Ramos (cell line): Measurements from ENCODE around the gene SIRT2.

ENCODE experiments used
- in situ Hi-C: fragments of 300-500 bp; cut with MboI; formaldehyde crosslinking; loops from one replicate; pipeline ENCODE4 v1.14.3; 2022; ENCODE audit warnings: low sequenced_read_pairs; ENCODE audit not compliant: unreplicated experiment

The SIRT2 gene

DNA sequence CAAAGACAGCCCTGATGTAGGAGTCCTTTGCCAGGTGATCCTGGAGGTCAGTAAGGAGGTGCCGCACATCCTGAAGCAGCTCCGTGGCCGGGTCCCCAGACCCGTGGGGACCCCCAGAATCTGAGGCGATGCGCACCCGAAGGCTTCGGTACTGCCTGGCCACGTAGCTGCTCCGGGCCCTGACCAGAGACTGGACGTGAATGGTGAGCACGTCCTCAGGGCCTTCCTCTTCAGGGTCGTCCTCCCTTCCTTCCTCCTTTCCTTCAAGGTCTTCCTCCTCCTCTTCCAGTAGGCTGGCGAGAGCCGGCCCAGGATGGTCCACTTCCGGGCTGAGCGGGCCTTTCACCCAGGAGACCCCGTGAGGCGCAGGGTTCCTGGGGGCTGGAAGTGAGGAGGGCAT, 28.8 kb downstream of the SIRT2 start:
- in situ Hi-C loops, result loop anchor here (25.0 kb wide), 1 partner anchor 958 kb away; the partner anchor contains the start of genes SIPA1L3 and WDR87

DNA sequence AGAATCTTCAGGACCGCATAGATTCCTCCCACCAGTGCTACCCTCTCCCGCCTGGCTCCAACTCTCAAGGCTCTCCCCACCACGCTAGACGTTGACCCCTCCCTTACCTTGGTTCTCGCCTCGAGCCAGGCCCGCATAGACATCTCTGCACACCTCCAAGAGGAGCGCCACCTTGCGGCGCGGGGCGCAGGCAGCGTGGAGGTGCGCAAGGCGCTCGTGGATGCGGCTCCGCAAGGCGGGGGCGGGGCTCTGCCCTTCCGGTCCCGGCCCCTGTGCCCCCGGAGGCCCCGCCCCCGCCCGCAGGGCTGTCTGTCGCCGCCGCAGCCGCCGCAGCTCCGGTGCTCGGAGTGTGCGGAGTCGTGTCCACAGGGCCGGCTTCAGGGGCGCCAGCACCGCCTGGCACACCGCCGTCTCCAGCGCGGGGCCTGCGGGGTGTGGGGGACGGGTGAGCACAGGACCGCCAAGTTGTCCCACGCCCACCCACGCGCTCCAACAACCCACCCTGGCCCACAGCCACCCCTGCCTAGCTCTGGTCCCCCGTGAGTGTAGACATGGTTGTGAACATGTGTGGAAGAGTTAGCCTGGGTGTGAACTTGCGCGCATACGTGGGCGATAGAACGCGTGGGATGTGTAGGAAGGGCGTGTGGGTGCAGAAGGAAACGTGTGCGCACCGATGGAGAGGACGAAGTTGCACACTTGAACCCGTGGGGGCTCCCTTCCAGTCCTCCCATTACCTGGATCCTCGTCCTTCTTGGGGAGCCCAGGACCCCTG, 29.4 kb downstream of the SIRT2 start:
- in situ Hi-C loops, result loop anchor here (25.0 kb wide), 1 partner anchor 958 kb away; the partner anchor contains the start of genes SIPA1L3 and WDR87

DNA sequence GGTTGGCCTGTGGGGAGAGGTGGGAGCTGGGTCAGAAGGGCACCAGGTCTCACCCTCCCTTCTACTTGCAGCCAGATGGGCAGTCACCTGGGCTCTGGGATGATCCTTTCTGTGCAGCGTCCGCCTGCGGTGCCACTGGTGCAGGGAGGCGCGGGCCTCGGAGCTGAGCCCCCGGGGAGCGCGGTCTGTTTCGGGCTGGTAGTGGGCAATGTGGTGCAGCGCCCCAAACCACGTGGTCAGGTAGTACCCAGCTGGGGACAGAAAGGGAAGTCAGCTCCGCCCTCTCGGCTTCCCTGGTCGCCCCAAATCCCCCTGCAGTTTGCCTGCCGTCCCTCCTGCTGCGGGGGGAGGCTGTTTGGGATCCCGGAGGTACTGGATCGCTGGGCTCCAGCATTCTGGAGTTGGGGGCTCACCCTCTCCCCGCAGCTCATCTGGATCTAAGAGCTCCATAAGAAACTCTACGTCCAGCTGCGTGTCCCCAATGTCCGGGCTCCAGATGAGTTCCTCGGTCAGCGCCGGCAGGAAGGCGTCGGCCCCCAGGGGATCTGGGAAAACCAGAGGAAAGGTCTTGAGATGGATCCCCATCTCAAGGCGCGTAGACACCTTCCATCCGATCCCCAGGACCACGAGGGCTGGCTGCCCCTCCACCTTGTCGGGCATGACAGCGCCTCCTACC, 30.1 kb downstream of the SIRT2 start:
- in situ Hi-C loops, result loop anchor here (25.0 kb wide), 1 partner anchor 957 kb away; the partner anchor contains the start of genes SIPA1L3 and WDR87

DNA sequence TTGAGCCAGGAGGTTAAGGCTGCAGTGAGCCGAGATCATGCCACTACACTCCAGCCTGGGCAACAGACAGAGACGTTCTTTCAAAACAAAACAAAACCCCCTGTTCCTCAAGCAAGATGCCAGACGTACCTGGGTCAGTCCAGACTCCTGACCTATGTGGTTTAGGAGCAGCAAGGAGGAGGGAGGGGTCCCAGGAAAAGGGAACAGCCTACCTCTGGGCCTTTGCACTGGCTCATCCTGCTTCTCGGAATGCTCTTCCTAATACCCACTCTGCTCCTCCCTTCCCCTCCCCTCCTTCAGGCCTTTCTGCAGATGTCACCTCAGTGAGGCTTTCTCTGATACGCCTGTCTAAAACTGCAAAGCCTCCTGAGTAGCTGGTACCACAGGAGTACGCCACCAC, 30.9 kb downstream of the SIRT2 start:
- in situ Hi-C loops, result loop anchor here (25.0 kb wide), 1 partner anchor 956 kb away; the partner anchor contains the start of genes SIPA1L3 and WDR87

DNA sequence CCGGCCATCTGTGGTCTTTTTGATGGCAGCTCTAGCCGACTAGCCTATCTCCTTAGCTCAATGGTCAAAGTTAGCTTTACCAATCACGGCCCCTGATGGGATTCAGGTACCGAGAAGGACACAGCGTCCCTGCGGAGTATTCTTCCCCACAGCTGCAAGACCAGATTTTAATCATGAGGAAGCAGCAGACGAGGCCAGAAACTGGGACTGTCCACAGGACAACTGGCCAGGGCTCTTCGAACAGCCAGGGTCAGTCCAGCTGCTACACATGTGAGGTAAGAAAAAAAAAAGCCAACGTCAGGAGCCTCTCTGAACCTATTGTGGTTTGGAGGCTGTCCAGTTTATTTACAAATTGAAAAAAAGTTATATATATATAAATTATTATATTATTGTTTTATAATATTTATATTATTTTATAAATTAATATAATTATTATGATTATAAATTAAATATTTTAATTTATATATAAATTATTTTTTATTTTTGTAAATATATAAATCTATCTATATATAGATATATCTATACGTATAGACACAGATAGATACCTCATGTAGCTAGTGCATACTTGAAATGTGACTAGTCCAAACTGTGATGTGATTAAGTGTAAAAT, 32.1 kb downstream of the SIRT2 start:
- in situ Hi-C loops, result loop anchor here (25.0 kb wide), 1 partner anchor 955 kb away; the partner anchor contains the start of genes SIPA1L3 and WDR87

DNA sequence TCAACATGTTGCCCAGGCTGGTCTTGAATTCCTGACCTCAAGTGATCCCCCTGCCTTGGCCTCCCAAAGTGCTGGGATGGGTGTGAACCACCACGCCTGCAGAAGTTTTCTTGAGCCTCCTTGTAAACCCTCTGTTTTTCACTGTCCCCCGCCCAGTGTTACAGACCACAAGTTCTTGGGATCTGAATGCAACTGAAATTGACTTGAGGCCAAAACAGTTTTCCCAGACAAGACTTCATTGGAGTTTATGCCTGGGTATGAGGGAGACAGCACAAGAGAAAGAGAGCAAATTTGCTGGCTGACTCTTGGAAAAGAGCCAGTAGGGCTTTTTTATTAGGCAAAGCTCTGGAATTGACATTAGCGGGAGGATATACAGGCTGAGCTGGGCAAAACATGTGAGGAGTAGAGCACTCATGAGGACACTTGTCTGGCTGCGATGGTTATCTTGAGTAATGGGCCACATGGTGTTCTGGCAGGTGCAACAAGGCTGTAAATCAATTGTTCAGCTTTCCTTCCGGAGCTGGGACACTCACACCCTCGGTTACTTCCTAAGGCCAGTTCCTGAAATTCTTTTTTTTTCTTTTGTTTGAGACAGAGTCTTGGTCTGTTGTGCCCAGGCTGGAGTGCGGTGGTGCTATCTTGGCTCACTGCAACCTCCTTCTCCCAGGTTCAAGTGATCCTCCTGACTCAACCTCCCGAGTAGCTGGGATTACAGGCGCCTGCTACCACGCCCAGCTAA, 36.9 kb downstream of the SIRT2 start:
- in situ Hi-C loops, result loop anchor here (25.0 kb wide), 1 partner anchor 950 kb away; the partner anchor contains the start of genes SIPA1L3 and WDR87

DNA sequence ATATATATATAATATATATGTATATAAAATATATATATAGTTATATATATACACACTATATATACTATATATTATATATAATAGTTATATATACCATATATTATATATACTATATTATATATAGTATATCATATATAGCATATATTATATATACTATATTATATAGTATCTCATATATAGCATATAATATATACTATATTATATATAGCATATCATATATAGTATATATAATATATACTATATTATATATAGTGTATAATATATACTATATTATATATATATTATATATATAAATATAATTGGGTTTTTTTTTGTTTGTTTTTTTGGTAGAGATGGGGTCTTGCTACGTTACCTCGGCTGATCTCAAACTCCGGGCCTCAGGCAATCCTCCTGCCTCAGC, 38.0 kb downstream of the SIRT2 start:
- in situ Hi-C loops, result loop anchor here (25.0 kb wide), 1 partner anchor 949 kb away; the partner anchor contains the start of genes SIPA1L3 and WDR87

DNA sequence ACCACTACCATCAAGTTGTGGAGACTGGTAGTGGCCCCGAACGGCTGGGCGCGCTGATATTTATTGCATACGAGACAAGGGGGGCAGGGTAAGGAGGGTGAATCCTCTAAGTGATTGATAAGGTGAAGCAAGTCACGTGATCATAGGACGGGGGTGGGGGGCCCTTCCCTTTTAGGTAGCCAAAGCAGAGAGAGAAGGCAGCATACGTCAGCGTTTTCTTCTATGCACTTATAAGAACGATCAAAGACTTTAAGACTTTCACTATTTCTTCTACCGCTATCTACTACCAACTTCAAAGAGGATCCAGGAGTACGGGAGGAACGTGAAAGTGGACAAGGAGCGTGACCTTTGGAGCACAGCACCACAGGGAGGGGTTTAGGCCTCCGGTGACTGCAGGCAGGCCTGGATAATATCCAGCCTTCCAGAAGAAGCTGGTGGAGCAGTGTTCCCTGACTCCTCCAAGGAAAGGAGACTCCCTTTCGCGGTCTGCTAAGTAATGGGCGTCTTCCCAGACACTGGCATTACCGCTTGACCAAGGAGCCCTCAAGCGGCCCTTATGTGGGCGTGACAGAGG, 39.7 kb downstream of the SIRT2 start:
- in situ Hi-C loops, result loop anchor here (25.0 kb wide), 1 partner anchor 947 kb away; the partner anchor contains the start of genes SIPA1L3 and WDR87

DNA sequence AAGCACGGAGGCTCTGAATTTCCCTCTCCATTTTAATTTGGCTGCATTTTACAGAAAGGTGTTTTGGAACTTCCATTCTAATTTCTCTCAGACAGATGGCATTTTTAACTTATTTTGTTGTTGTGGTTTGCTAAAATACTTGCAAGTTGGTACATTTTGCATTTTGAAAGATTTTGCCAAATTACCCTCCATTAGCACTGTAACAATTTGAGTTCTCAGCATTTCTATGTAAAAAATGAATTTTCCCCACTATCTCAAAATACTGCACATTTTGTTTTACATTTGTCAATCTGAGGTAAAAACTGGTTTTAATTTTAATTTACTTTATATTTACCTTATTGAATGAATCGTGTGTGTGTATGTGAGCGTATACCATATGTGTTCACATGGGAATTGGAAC, 42.6 kb downstream of the SIRT2 start:
- in situ Hi-C loops, result loop anchor here (25.0 kb wide), 1 partner anchor 945 kb away; the partner anchor contains the start of genes SIPA1L3 and WDR87

DNA sequence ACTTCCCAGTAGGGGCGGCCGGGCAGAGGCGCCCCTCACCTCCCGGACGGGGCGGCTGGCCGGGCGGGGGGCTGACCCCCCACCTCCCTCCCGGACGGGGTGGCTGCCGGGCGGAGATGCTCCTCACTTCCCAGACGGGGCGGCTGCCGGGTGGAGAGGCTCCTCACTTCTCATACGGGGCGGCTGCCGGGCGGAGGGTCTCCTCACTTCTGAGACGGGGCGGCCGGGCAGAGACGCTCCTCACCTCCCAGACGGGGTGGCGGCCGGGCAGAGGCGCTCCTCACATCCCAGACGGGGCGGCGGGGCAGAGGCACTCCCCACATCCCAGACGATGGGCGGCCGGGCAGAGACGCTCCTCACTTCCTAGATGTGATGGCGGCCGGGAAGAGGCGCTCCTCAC, 43.7 kb downstream of the SIRT2 start:
- in situ Hi-C loops, result loop anchor here (25.0 kb wide), 1 partner anchor 943 kb away; the partner anchor contains the start of genes SIPA1L3 and WDR87

DNA sequence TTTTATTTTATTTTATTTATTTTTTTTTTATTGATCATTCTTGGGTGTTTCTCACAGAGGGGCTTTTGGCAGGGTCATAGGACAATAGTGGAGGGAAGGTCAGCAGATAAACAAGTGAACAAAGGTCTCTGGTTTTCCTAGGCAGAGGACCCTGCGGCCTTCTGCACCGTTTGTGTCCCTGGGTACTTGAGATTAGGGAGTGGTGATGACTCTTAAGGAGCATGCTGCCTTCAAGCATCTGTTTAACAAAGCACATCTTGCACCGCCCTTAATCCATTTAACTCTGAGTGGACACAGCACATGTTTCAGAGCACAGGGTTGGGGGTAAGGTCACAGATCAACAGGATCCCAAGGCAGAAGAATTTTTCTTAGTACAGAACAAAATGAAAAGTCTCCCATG, 44.5 kb downstream of the SIRT2 start:
- in situ Hi-C loops, result loop anchor here (25.0 kb wide), 1 partner anchor 943 kb away; the partner anchor contains the start of genes SIPA1L3 and WDR87

DNA sequence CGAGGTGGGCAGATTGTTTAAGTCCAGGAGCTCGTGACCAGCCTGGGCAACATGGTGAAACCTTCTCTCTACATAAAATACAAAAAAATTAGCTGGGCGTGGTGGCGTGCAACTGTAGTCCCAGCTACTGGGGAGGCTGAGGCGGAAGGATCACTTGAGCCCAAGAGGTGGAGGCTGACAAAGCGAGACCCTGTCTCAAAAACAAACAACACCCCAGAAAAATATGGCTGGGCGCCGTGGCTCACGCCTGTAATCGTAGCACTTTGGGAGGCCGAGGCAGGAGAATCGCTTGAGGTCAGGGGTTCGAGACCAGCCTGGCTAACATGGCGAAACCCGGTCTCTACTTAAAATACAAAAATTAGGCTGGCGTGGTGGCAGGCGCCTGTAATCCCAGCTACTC, 46.2 kb downstream of the SIRT2 start:
- in situ Hi-C loops, result loop anchor here (25.0 kb wide), 1 partner anchor 941 kb away; the partner anchor contains the start of genes SIPA1L3 and WDR87

DNA sequence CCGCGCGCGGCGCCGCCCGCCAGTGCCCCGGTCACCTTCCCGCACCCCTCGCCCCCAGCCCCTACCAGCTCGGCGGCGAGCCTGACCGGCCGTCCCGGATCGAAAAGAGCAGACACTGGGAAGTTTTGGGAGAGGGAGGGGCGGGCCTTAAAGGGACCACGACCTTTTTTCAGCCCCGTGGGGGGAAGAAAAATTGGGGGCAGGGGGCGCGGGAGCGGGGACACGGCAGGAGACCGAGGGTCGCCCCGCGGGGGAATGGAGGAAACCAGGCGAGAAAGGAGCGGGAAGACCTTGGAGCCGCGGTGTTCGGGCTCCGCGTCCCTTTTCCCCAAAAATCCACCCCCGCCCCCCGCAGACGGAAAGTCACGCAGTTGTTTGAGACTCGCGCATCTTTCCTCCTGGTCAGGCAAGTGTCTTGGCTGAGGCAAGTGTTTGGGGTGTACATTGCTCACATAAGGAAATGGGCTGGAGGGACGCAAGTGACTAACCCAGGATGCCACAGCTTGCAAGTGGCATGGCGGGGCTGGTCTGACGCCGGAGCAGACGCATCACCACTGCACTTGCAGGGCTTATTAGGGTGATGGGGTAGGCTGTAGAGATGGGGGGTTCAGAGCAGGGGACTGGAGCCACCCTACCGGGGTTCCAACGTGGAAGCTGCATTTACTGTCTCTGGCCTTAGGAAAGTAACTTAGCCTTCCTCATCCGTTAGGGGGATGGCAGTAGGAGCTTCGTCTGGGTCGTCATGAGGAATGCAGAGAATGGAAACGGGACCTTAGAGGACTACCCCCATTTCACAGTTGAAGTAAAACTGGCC, 47.0 kb downstream of the SIRT2 start:
- in situ Hi-C loops, result loop anchor here (25.0 kb wide), 1 partner anchor 940 kb away; the partner anchor contains the start of genes SIPA1L3 and WDR87

DNA sequence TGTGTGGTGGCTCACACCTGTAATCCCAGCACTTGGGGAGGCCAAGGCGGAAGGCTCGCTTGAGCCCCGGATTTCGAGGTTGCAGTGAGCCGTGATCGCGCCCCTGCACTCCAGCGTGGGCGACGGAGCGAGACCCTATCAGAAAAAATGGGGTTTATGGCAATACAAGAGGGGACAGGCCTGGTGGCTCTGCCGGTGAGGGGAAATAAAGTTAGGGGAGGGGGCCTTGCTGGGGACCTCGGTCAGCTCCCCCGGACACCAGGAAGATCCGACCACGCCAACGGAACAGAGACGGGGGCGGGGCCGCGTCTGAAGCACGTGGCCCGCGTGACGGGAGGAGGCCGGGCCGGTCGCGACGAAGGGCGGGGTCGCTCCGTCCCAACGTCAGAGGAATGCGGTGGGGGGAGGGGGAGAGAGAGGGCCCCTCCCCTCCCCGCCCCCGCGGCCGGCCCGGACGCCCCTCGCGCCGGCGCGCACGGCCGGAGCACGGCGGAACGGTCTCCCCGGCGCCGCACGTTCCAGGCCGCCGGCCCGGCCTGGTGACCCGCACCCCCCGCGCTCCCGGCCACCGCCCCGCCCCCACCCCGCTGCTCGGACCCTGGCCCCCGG, 47.7 kb downstream of the SIRT2 start:
- in situ Hi-C loops, result loop anchor here (25.0 kb wide), 1 partner anchor 939 kb away; the partner anchor contains the start of genes SIPA1L3 and WDR87

DNA sequence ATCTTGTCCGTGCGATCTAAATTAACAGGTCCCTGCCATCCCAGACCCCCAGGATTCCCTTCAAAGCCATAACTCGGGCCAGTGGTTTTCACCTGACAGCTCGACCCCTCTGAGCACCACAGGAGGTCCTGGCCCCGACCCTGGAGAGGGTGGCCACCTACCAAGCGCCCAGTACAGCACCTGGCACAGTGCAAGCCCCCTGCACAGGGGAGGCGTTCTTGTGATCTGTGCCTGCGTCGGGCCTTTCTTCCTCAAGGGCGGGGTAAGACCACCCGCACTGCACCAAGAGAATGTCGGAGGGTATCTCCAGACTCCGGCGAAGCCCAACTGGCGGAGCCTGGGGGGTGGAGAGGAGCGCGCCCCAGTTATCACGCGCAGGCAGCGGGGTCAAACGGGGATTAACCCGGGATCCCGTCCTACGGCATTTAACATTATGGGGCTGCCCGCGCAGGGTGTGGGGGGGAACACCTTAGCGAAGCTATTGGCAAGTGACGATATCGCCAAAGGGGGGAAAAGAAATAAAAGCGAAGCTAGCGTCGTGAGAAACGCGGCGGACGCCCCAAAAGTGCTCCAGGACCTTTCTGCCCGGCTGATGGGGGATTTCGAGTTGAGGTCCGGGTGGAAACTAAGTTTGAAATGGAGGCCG, 48.3 kb downstream of the SIRT2 start:
- in situ Hi-C loops, result loop anchor here (25.0 kb wide), 1 partner anchor 939 kb away; the partner anchor contains the start of genes SIPA1L3 and WDR87

DNA sequence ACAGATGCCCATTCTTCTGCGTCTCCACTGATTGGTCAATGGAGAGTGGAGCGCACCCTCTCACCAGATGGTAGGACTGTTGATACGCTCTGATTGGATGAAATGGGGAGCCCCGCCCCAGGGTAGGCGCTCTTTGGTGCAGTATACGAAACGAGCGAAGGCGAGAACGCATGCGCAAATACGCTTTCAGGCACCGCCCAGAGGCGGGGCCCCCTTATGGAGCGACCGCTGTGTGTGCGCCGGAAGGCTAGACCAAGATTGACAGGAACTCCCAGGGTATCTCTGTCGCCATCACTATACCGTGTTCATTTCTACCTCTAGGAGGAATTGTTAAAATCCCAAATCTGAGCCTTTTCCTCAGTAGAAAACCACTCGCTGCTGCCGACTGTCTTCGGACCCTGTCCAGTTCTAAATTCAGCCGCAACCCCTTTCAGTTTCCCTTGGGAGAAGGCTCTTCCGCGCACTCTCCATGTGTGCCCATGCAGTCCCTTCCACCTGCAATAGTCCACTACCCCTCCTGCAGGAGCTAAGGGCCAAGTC, 48.9 kb downstream of the SIRT2 start:
- in situ Hi-C loops, result loop anchor here (25.0 kb wide), 1 partner anchor 938 kb away; the partner anchor contains the start of genes SIPA1L3 and WDR87
